NOMO-1 (cell line): Measurements from ENCODE around the gene TMEM169.

Source experiments
- DNase-seq, 2 experiments: peaks; one replicate each; lab custom pipeline; 2025; ENCODE audit not compliant: unreplicated experiment in 2 of 2; lab: John Stamatoyannopoulos, UW

Gene TMEM169

GRCh38 chr2:216103213-216103612 is 21.5 kb downstream of the TMEM169 start:
- DNase-seq: no peak

DNA sequence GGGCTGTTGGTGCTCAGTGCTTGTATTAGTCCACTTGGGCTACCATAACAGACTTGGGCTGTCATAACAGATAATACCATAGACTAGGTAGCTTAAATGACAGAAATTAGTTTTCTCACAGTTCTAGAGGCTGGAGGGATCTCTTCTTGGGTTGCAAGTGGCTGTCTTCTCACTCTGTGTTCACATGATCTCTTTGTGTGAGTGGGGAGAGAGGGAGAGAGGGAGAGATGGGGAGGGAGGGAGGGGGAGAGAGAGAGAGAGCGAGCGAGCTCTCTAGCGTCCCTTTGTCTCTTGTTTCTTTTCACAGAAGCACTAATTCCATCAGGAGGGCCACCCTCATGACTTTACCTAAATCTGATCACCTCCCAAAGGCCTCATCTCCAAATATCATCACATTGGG is 23.0 kb downstream of the TMEM169 start:
- DNase-seq: no peak

DNA sequence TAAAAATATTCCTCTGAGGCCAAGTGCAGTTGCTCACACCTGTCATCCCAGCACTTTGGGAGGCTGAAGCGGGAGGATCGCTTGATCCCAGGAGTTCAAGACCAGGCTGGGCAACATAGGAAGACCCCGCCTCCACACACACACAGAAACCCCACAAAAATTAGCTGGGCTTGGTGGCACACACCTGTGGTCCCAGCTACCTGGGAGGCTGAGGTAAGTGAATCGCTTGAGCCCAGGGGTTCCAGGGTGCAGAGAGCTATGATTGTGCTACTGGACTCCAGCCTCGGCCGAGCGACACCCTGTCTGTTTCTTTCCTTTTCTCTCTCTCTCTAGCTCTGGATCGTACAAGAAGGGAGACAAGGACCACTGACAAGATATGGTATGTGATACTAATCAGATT is 25.6 kb downstream of the TMEM169 start:
- no peak for DNase-seq

DNA sequence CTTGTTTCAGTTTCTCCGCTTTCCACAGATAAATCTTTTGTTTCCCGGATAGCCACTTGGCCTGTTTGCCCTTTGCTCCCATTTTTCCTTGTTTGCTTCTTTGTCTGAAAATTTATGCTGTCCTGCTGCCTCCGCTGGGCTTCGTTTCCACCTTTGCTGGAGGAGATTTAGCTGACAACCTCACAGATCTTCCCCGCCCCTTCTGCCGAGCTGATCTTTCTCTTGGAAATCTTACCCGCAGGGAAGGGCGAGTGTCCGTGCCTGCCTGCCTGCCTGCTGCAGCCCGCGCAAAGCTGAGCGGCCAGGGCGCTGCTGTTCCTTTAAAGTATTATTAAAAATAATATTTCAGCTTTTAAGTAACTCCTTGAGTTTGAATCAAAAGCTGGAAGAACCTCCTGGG is 26.0 kb downstream of the TMEM169 start:
- no peak for DNase-seq

GRCh38 chr2:216108310-216108966 is 26.7 kb downstream of the TMEM169 start:
- DNase-seq: no peak

DNA sequence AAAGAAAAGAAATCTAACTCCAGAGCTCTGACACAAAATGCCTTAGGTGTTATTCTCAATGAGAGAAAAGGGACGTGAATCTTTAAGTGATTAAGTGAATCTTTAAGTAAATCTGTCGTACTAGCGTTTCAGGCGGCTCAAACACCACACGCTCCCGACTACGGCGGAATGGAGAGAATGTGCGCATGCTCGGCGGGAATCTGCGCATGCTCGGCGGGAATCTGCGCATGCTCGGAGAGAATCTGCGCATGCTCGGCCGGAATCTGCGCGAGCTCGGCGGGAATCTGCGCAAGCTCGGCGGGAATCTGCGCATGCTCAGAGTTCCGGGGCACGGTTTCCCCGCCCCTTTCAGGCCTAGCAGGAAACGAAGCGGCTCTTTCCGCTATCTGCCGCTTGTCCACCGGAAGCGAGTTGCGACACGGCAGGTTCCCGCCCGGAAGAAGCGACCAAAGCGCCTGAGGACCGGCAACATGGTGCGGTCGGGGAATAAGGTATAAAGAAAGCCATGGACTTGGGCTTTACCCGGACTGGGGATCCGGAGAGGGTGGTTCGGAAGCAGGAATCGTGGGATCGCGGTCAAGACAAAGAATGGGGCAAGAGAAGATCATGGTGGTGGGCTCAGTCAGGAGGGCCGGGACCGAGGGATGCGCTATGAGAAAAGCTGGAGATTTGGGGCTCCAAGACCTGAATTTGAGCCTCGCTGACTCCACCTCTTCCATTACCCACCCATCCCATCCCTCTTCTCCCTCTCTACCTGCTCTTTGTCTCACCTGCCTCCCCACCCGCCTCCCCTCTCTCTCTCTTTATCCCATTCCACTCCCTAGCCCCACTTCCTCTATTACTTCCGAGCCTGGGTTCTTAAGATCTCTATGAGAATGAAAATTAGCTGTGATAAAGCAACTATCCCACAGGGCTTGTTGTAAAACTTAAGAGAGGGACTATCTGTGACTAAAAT is 27.5 kb downstream of the TMEM169 start, which contains the start of gene XRCC5:
Gene XRCC5, plus strand, starts transcription at position 382 of the 955 bp plus-strand sequence. Its CDS starts 89 bp downstream, at position 471.
- DNase-seq: peak; percentile 90 to 93

- DNase-seq: peak; percentile 15 to 62
Measured at GRCh38 chr2:216109962-216110614, 28.4 kb downstream of the TMEM169 start.

DNA sequence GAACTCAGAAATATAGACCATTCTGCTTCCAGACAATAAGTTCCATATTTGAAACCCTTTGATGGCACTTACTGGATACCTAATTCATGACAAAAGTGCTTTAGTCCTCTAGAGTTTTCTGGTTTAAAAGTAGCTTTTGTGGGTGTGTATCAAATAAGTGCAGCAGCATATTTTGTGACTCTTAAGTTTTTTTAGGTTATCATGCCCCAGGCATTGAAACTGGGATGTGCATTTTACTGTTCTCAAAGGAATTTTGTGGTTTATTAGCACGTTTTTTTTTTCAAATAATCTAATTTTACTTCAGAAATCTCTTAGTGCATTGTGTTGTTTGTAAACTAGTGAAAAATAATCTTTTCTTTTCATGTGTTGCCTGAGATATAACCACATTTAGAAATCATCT is 28.9 kb downstream of the TMEM169 start:
- no peak for DNase-seq

GRCh38 chr2:216111122-216111521 is 29.4 kb downstream of the TMEM169 start:
- no peak for DNase-seq

DNA sequence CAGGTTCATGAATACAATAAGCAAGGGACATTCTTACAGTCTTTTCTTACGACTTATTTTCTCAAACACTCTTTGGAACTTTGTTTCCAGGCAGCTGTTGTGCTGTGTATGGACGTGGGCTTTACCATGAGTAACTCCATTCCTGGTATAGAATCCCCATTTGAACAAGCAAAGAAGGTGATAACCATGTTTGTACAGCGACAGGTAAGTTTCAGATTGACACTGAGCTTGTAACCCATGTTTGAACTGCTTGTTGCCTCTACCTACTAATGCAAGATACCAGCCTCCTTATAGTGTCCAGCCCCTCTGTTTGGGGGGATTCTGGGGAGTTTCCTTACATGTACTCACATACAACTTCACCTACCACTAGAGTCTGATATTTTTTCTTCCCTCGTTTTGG is 31.2 kb downstream of the TMEM169 start:
- DNase-seq: no peak

GRCh38 chr2:216113572-216113971 is 31.9 kb downstream of the TMEM169 start:
- no peak for DNase-seq

- no peak for DNase-seq
Measured at GRCh38 chr2:216114382-216114713, 32.6 kb downstream of the TMEM169 start.

DNA sequence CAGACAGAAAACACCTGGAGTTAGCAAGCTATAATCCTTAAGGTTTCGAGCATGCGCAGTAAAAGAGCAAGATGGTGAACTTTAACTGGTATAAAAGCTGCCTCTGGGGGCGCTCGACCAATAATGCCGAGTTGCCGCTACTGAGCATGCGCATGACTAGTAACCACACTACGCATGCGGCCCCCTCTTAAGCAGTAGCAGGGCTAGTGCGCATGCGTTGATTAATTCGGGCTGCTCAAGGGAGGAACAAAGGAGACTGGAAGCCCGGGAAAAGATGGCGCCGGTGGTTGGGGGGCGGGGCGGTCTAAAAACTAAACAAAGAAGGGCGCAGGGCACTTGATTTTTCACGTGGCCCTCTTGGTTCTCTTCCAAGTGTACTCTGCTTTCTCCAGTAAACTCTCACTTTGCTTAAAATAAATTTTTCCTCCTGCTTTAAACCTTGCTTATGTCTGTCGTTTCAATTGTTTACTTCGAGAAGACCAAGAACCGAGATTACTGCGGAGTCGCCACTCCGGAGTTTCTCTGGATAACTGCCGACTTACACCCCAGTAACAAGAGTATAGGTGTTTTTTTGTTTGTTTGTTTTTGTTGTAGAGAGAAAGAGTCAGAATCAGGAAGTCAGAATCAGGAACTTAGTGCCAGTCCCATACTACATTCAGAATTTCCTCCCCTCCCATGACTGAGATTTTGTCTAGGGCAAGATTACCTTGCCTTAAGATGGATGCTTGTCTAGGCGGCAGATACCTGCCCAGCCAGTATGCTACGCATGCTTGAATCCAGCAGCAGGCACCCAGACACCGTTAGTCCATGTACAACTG is 33.2 kb downstream of the TMEM169 start:
- DNase-seq: peak; percentile 94 to 99

DNA sequence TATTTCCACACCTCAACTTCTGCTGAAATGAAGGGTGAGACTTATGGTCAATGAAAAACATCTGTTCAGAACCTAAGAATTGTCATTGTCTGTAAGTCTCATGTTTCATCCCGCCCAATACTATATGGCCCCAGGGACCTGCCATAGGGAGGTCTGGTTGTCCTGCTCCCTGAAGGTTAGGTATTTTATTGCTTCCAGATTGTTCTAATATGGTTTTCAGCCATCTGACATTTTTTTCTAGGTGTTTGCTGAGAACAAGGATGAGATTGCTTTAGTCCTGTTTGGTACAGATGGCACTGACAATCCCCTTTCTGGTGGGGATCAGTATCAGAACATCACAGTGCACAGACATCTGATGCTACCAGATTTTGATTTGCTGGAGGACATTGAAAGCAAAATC is 34.7 kb downstream of the TMEM169 start:
- DNase-seq: no peak

- no peak for DNase-seq
Measured at GRCh38 chr2:216117561-216118340, 36.0 kb downstream of the TMEM169 start.

DNA sequence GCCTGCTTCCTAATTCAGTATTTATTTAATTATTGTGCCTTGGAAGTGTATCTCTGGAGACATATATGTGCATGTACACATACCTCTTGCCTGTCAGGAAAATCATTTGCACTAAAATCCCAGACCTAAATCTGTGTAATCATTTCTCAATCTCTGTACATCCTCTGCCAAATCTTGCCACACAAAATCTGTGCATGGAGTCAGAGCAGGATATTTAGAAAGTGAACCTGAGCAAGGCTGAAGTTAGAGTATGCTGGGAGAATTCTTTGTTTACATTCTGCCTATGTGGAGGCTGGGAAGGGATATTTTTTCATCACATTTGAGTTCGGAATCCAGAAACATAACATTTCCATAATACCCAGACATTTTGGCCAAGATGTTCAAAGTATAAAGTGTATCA is 36.8 kb downstream of the TMEM169 start:
- no peak for DNase-seq

DNA sequence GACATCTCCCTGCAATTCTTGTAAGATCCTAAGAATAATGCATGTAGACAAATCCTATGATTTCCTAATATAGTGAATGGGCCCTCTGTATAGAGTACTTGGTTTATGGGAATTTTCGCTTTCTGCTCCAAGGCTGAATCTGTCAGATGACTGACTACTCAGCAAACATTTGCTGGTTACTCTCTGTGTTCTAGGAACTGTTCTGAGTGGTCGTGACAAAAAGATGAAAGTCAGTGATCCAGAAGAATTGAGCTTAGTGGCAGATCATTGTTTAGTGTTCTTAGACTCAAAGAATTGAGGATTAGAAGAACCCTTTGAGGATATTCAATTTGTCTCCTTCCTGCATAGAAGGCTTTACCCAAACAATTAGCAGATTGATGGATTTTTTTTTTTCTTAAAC is 37.4 kb downstream of the TMEM169 start:
- DNase-seq: no peak

- DNase-seq: no peak
Measured at GRCh38 chr2:216119986-216120385, 38.3 kb downstream of the TMEM169 start.

- no peak for DNase-seq
Measured at GRCh38 chr2:216121255-216121654, 39.5 kb downstream of the TMEM169 start.

DNA sequence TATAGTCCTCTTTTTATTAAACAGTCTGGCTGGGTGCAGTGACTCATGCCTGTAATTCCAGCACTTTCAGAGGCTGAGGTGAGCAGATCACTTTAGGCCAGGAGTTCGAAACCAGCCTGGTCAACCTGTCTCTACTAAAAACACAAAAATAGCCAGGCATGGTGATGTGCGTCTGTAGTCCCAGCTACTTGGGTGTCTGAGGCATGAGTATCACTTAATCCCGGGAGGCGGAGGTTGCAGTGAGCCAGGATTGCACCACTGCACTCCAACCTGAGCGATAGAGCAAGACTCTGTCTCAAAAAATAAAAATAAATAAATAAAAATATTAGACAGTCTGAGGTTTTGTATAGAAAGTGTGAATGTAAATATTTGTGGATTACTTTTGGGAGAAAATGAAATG is 45.2 kb downstream of the TMEM169 start:
- DNase-seq: no peak
